Raji (cell line): ENCODE results near the gene SLC35G6.

Source experiments
- POLR2A ChIP-seq: IDR thresholded peaks from 2 replicates; pipeline ENCODE4 v1.6.1; 2011; ENCODE audit warnings: low read depth, low read length, control low read depth; ENCODE audit not compliant: insufficient read depth

SLC35G6 gene

GRCh38 chr17:7495906-7496434 lies 14.7 kb downstream of the SLC35G6 start:
- TF ChIP-seq POLR2A: no peak

DNA sequence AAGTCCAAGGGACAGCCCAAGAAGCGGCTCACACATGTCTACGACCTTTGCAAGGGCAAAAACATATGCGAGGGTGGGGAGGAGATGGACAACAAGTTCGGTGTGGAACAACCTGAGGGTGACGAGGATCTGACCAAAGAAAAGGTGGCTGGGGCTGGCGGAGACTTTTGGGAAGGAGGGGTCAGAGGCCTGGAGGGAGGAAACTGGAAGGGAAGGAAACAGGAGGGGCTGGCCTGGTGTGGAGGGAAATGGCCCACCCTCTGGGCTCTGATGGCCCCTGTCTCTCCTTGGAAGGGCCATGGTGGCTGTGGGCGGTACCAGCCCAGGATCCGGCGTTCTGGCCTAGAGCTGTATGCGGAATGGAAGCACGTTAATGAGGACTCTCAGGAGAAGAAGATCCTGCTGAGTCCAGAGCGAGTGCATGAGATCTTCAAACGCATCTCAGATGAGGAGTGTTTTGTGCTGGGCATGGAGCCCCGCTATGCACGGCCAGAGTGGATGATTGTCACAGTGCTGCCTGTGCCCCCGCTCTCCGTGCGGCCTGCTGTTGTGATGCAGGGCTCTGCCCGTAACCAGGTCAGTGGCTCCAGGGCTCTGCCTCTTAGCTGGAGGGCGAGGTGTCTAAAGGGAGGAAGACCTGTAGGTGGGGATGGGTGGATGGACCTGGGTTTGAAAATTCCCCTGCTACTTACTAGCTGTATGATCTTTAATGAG lies 15.4 kb downstream of the SLC35G6 start:
- no peak for TF ChIP-seq POLR2A

GRCh38 chr17:7497228-7497627 lies 16.0 kb downstream of the SLC35G6 start:
- TF ChIP-seq POLR2A: no peak

- no peak for TF ChIP-seq POLR2A
Measured at GRCh38 chr17:7497636-7498035, 16.4 kb downstream of the SLC35G6 start.

- no peak for TF ChIP-seq POLR2A
Measured at GRCh38 chr17:7499161-7499560, 17.9 kb downstream of the SLC35G6 start.

- no peak for TF ChIP-seq POLR2A
Measured at GRCh38 chr17:7501729-7502128, 20.5 kb downstream of the SLC35G6 start.

DNA sequence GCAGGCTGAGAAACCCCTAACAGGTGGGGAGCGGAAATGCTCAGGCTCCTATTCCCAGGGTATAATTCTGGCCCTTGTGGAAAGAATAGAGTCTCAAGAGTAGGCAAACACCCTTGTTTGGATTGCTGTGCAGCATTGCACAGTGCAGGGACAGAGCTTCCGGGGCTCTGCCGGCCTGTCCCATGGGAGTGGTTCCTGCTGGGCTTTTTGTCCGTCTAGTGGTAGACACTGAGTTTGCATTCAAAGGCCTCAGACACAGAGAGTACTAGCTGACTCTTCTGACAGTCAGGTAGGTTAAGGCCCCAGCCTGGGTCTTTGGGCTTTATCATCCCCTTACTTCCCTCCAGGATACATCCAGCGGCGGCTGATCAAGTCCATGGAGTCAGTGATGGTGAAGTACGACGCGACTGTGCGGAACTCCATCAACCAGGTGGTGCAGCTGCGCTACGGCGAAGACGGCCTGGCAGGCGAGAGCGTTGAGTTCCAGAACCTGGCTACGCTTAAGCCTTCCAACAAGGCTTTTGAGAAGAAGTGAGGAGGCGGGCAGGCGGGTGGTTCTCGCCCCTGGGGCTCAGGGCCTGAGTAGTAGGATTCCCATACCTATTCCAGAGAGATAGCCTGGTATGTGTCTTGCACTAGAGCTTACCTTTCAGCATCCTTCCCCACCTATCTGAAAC lies 21.1 kb downstream of the SLC35G6 start:
- no peak for TF ChIP-seq POLR2A

- TF ChIP-seq POLR2A: no peak
Measured at GRCh38 chr17:7502987-7503386, 21.7 kb downstream of the SLC35G6 start.

DNA sequence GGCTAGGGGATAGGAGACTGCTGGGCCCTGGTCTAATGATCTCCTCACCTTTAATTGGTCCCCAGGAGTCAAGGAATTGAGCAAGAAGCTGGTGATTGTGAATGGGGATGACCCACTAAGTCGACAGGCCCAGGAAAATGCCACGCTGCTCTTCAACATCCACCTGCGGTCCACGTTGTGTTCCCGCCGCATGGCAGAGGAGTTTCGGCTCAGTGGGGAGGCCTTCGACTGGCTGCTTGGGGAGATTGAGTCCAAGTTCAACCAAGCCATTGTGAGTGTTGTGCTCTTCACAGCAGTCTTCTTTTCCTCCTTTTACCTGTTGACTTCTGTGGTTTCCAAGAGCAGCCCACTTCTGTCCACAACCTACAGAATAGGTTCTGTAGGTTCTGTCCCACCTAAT lies 22.3 kb downstream of the SLC35G6 start:
- TF ChIP-seq POLR2A: no peak

DNA sequence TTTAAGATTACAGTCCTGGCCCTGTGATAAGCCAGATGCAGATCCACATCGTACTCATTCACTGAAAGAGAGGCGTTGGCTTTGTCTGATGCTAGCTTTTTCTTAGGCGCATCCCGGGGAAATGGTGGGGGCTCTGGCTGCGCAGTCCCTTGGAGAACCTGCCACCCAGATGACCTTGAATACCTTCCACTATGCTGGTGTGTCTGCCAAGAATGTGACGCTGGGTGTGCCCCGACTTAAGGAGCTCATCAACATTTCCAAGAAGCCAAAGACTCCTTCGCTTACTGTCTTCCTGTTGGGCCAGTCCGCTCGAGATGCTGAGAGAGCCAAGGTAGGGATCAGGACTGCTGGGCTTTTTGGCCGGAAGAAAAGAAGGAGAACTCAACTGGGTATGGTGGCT lies 26.9 kb downstream of the SLC35G6 start:
- TF ChIP-seq POLR2A: no peak

GRCh38 chr17:7508846-7509245 lies 27.6 kb downstream of the SLC35G6 start:
- no peak for TF ChIP-seq POLR2A

GRCh38 chr17:7509937-7510336 lies 28.7 kb downstream of the SLC35G6 start:
- TF ChIP-seq POLR2A: no peak

- TF ChIP-seq POLR2A: no peak
Measured at GRCh38 chr17:7511108-7511507, 29.9 kb downstream of the SLC35G6 start.

DNA sequence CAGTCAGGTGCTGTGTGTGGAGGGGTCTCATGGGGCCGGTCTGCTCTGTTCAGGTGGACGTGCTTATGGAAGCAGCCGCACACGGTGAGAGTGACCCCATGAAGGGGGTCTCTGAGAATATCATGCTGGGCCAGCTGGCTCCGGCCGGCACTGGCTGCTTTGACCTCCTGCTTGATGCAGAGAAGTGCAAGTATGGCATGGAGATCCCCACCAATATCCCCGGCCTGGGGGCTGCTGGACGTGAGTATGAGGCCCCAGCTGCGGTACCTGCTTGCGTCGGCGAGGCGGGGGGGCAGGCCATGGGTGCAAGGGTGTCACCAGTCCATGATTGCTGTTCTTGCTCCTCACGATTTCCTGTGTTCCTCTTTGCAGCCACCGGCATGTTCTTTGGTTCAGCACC lies 30.9 kb downstream of the SLC35G6 start:
- no peak for TF ChIP-seq POLR2A

DNA sequence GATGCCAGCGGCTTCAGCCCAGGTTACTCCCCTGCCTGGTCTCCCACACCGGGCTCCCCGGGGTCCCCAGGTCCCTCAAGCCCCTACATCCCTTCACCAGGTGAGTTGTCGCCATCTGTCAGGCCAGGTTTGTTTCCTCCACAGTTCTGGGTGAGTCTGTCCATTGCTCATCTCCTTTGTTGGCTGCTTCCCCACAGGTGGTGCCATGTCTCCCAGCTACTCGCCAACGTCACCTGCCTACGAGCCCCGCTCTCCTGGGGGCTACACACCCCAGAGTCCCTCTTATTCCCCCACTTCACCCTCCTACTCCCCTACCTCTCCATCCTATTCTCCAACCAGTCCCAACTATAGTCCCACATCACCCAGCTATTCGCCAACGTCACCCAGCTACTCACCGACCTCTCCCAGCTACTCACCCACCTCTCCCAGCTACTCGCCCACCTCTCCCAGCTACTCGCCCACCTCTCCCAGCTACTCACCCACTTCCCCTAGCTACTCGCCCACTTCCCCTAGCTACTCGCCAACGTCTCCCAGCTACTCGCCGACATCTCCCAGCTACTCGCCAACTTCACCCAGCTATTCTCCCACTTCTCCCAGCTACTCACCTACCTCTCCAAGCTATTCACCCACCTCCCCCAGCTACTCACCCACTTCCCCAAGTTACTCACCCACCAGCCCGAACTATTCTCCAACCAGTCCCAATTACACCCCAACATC lies 31.7 kb downstream of the SLC35G6 start:
- no peak for TF ChIP-seq POLR2A
